GM15510 (cell line): ENCODE data around the gene CARMIL3.

Source experiments
- POLR2A ChIP-seq: IDR thresholded peaks from 3 replicates; pipeline ENCODE4 v1.6.1; 2011; ENCODE audit warnings: borderline replicate concordance; ENCODE audit not compliant: insufficient read length; ENCODE audit errors: extremely low read depth

The CARMIL3 gene

DNA sequence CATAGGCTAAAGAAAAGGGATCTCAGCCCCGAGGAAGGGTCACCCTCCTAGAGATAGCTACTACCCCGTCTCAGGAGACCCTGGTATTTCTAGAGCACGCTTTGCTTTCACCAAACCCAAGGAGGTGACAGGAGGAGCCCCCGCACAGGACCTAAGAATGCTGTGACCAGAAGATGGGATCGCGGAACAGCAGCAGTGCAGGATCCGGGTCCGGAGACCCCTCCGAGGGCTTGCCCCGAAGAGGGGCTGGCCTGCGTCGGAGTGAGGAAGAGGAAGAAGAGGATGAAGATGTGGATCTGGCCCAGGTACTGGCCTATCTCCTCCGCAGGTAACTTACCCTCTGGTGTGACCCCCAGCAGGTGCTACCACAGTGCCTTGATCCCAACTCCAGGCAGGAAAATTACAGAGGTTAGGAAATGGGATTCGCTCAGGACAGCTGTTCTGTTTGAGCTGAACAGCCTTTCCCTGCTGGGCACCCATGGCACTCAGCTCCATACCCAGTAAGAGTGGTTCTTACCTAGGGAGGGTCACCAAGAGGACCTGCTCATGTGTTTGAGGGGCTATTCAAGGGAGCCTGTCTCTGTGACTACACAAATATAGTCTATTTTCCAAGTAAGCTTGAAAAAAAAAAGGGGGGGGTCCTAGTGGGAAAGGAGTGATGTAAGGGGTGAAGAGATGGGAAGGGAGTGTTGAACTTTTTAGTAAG is 63.8 kb downstream of the CARMIL3 start:
- TF ChIP-seq POLR2A = no peak

DNA sequence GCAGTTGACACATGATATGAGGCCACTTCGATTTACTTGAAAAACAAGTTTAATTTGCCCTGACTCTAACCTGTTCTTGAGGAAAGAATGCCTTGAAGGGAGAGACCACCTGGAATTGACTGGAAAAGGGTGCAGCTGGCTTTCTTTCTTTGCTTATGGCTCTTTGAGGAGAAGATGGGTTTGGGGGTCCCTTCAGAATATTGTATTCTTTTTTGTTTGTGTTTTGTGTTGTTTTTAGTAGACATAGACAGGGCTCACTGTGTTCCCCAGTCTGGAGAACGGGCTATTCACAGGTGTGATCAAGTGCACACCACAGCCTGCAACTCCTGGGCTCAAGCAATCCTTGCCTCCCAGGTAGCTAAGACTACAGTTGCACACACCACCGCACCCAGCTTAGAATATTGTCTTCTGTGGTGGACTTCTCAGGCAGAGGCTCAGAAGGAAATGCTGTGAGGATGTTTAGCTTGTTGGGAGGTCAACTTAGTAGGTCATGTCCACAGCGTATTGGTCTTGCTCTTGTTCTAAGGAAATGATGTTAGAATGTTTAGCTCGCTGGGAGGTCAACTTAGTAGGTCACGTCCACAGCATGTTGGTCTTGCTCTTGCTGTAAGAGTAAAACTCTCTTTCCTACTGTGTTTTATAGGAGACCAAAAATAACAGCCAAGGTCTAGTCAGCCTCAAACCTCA is 64.5 kb downstream of the CARMIL3 start:
- TF ChIP-seq POLR2A = no peak

DNA sequence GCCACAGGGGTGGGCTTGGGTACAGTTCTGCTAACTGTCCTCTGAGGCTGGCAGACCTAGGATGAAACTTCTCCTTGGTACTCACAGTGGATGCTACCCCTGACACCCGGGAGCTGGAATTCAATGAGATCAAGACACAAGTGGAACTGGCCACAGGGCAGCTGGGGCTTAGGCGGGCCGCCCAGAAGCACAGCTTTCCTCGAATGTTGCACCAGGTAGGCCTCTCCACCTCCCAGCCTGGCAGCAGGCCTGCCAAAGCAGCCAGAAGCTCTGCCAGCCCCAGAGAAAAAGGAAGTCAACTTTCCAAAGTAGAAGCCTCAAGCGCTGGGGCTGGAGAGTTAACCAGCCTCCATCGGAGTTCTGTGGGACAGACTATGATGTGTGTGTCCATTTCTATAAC is 65.4 kb downstream of the CARMIL3 start:
- no peak for TF ChIP-seq POLR2A
